ENCODE data around the gene FGF1.

The FGF1 gene

GRCh38 chr5:142683881-142684505 lies 1.9 kb downstream of the FGF1 start:
- TF ChIP-seq ZFP30 (CRISPR knock-in tag; IDR thresholded peaks at IDR 0.05), result no peak
- no peak for TF ChIP-seq ISL1 (CRISPR knock-in tag; IDR thresholded peaks at IDR 0.05)
- TF ChIP-seq CSDC2 (CRISPR knock-in tag; IDR thresholded peaks at IDR 0.05), result no peak
- TF ChIP-seq ZC3H10 (CRISPR knock-in tag; IDR thresholded peaks at IDR 0.05), result no peak
- TF ChIP-seq, protein P1, sequence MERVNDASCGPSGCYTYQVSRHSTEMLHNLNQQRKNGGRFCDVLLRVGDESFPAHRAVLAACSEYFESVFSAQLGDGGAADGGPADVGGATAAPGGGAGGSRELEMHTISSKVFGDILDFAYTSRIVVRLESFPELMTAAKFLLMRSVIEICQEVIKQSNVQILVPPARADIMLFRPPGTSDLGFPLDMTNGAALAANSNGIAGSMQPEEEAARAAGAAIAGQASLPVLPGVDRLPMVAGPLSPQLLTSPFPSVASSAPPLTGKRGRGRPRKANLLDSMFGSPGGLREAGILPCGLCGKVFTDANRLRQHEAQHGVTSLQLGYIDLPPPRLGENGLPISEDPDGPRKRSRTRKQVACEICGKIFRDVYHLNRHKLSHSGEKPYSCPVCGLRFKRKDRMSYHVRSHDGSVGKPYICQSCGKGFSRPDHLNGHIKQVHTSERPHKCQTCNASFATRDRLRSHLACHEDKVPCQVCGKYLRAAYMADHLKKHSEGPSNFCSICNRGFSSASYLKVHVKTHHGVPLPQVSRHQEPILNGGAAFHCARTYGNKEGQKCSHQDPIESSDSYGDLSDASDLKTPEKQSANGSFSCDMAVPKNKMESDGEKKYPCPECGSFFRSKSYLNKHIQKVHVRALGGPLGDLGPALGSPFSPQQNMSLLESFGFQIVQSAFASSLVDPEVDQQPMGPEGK (CRISPR knock-in tag; IDR thresholded peaks at IDR 0.05; ENCODE audit: borderline replicate concordance), result no peak
- TF ChIP-seq, protein P2, sequence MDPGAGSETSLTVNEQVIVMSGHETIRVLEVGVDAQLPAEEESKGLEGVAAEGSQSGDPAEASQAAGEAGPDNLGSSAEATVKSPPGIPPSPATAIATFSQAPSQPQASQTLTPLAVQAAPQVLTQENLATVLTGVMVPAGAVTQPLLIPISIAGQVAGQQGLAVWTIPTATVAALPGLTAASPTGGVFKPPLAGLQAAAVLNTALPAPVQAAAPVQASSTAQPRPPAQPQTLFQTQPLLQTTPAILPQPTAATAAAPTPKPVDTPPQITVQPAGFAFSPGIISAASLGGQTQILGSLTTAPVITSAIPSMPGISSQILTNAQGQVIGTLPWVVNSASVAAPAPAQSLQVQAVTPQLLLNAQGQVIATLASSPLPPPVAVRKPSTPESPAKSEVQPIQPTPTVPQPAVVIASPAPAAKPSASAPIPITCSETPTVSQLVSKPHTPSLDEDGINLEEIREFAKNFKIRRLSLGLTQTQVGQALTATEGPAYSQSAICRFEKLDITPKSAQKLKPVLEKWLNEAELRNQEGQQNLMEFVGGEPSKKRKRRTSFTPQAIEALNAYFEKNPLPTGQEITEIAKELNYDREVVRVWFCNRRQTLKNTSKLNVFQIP (CRISPR knock-in tag; IDR thresholded peaks at IDR 0.05; ENCODE audit: borderline replicate concordance, low read depth), result no peak
- no peak for TF ChIP-seq BACH2 (CRISPR knock-in tag; IDR thresholded peaks at IDR 0.05; ENCODE audit: borderline replicate concordance)
- TF ChIP-seq ZNF565 (CRISPR knock-in tag; conservative IDR thresholded peaks at IDR 0.05; ENCODE audit: low read depth), result no peak
- TF ChIP-seq, protein P3, sequence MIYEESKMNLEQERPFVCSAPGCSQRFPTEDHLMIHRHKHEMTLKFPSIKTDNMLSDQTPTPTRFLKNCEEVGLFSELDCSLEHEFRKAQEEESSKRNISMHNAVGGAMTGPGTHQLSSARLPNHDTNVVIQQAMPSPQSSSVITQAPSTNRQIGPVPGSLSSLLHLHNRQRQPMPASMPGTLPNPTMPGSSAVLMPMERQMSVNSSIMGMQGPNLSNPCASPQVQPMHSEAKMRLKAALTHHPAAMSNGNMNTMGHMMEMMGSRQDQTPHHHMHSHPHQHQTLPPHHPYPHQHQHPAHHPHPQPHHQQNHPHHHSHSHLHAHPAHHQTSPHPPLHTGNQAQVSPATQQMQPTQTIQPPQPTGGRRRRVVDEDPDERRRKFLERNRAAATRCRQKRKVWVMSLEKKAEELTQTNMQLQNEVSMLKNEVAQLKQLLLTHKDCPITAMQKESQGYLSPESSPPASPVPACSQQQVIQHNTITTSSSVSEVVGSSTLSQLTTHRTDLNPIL (CRISPR knock-in tag; IDR thresholded peaks at IDR 0.05; ENCODE audit: low read depth), result no peak
- no peak for TF ChIP-seq ESRRG (CRISPR knock-in tag; IDR thresholded peaks at IDR 0.05)
- no peak for TF ChIP-seq ZNF8 (CRISPR knock-in tag; IDR thresholded peaks at IDR 0.05)
- TF ChIP-seq PPARA (CRISPR knock-in tag; IDR thresholded peaks at IDR 0.05; ENCODE audit: borderline replicate concordance), result no peak
- TF ChIP-seq OSR1 (CRISPR knock-in tag; IDR thresholded peaks at IDR 0.05), result no peak
- TF ChIP-seq ZFP3 (CRISPR knock-in tag; IDR thresholded peaks at IDR 0.05), result no peak
- no peak for TF ChIP-seq ZNF70 (CRISPR knock-in tag; IDR thresholded peaks at IDR 0.05)
- no peak for ATAC-seq

DNA sequence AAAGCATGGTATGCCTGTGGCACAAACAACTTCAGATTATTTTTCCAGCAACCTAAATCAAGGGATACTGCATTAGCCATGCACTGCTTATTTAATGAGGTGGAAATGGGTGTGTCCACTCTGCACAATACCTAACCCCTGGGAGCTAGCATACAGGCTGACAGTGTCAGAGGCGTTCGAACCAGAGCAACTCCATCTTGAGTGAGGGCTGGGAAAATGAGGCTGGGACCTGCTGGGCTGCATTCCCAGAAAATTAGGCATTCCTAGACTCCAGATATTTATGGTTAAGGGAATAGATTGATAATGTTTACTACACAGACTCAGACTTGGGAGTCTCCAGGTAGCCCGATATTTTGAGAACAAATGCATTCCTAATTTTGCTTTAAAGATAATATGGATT lies 2.8 kb downstream of the FGF1 start:
- TF ChIP-seq ZNF565 (CRISPR knock-in tag; conservative IDR thresholded peaks at IDR 0.05; ENCODE audit: low read depth) (no peak), ZNF70 (CRISPR knock-in tag; IDR thresholded peaks at IDR 0.05) (no peak), ZC3H10 (CRISPR knock-in tag; IDR thresholded peaks at IDR 0.05) (no peak), OSR1 (CRISPR knock-in tag; IDR thresholded peaks at IDR 0.05) (no peak), CSRNP3 (CRISPR knock-in tag; IDR thresholded peaks at IDR 0.05) (no peak), RARB (CRISPR knock-in tag; IDR thresholded peaks at IDR 0.05) (no peak), SNAI2 (CRISPR knock-in tag; IDR thresholded peaks at IDR 0.05) (no peak), ISL1 (CRISPR knock-in tag; IDR thresholded peaks at IDR 0.05) (no peak), ZFP3 (CRISPR knock-in tag; IDR thresholded peaks at IDR 0.05) (no peak), TOX (CRISPR knock-in tag; IDR thresholded peaks at IDR 0.05; ENCODE audit: borderline replicate concordance) (no peak), ESRRG (CRISPR knock-in tag; IDR thresholded peaks at IDR 0.05) (no peak), BACH2 (CRISPR knock-in tag; IDR thresholded peaks at IDR 0.05; ENCODE audit: borderline replicate concordance) (no peak), PPARA (CRISPR knock-in tag; IDR thresholded peaks at IDR 0.05; ENCODE audit: borderline replicate concordance) (no peak), GLIS3 (CRISPR knock-in tag; IDR thresholded peaks at IDR 0.05) (no peak)
- TF ChIP-seq, protein P4, sequence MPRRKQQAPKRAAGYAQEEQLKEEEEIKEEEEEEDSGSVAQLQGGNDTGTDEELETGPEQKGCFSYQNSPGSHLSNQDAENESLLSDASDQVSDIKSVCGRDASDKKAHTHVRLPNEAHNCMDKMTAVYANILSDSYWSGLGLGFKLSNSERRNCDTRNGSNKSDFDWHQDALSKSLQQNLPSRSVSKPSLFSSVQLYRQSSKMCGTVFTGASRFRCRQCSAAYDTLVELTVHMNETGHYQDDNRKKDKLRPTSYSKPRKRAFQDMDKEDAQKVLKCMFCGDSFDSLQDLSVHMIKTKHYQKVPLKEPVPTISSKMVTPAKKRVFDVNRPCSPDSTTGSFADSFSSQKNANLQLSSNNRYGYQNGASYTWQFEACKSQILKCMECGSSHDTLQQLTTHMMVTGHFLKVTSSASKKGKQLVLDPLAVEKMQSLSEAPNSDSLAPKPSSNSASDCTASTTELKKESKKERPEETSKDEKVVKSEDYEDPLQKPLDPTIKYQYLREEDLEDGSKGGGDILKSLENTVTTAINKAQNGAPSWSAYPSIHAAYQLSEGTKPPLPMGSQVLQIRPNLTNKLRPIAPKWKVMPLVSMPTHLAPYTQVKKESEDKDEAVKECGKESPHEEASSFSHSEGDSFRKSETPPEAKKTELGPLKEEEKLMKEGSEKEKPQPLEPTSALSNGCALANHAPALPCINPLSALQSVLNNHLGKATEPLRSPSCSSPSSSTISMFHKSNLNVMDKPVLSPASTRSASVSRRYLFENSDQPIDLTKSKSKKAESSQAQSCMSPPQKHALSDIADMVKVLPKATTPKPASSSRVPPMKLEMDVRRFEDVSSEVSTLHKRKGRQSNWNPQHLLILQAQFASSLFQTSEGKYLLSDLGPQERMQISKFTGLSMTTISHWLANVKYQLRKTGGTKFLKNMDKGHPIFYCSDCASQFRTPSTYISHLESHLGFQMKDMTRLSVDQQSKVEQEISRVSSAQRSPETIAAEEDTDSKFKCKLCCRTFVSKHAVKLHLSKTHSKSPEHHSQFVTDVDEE (CRISPR knock-in tag; IDR thresholded peaks at IDR 0.05), result no peak
- TF ChIP-seq, protein P1 (CRISPR knock-in tag; IDR thresholded peaks at IDR 0.05; ENCODE audit: borderline replicate concordance), result no peak
- no peak for ATAC-seq
